HPDE6-E6E7 (cell line): ENCODE results near the gene GLCE.
A peak's percentile ranks its signal among the peaks of the same experiment; 100 is the strongest.

Experiments used
- DNase-seq: peaks from one replicate; pipeline ENCODE4 v3.0.0; 2011; ENCODE audit warnings: missing footprints; ENCODE audit errors: extremely low spot score

The GLCE gene

DNA sequence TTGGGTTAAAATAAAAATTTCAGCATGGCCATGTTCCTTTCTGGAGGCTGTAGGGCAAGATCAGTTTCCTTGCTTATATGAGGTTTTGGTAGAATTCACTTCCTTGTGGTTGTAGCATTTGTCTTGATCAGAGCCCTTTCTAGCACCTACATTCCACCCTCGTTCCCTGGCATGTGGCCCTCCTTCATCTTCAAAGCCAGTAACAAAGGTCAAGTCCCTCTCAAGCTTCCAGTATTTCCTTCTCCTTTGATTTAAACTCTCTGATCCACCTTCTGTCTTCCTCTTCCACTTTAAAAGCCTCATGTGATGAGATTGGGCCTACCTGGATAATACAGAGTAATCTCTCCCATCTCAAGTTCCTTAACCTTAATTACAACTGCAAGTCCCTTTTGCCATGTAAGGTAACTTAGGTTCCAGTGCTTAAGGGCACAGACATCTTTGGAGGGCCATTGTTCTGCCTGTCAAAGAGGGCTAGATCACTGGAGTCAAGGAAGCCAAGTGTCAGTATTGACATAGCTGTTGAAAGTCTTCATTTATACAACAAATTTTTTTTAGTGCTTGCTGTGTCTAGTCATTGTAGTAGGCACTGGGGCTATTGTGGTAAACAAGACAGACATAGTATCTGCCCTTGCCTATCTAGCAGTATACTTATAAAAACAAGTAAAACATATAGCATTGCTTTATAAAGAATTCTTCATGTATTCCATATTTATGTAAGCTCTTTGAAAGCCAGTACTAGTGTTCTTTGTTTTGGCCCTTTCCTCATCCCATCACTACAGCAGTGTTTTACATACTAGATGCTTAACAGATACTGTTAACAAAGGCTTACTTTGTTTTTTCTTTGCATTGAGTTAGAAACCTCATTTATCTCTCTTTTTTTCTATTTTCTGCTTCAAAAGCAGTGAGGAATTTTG lies 40.7 kb downstream of the GLCE start:
- no peak for DNase-seq

DNA sequence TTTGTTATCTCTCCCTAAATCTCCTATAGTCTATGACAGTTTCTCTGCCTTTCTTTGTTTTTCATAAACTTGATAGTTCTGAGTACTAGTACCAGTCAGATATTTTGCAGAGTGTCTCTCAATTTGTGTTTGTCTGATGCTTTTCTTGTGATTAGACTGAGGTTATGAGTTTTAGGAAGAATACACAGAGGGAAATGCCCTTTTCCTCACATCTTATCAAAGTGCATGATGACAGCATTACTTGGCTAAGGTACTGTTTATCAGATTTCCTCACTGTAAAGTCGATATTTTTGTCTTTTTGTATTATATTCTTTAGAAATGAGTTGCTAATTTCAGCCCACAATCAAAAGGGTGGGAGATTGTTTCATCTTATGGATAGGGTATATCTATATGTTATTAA lies 45.6 kb downstream of the GLCE start:
- DNase-seq, result no peak

DNA sequence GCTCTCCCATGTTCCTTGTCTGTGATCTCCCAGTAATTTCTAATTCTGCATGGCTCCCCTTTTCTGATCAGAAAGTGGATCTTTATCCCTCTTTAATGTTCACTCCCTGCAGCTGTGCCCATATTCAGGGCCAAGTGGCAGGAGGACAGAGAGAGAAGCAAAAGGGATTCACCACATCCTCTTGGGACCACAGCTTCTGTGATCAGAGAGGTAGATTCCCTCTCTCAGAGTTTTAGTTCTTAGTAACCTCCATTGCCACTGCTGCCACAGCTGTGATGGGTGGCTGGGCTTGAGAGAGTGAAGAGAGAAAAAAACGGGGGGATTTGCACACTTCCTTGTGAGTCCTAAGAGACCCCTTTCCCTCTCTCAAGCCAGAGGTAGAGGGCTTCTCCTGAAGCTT lies 49.2 kb downstream of the GLCE start:
- no peak for DNase-seq

DNA sequence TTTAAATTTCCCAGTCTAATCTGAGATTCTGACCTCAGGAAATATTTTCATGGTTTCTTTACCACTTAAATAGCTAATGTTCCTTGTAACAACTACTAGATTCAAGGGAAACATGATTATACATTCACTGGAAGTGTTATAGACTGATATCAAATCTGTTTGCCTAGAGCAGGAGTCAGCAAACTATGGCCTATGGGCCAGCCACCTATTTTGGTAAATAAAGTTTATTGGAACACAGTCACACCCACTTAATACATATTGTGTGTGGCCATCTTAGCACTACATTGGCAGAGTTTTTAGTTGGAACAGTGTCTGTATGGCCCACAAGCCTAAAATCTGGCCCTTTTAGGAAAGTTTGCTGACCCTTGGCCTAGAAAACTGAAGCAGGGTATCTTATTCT lies 50.1 kb downstream of the GLCE start:
- DNase-seq, result no peak

DNA sequence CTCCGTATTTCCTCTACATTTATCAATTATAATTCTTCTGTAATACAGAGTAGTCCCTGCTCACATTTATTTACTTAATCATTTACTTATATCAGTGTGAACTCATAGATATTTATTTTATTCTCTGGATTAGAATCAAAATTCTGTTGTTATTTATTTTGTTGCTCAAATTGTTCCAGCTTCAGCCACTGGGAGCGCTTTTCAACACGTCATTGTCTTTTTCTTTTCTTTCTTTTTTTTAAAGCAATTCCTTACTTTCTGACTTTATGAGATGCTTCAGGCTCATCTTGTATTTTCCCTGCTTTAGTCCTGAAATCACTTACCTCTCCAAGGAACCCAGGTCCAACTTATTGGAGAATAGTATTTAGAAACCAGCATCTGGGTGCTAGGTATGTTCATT lies 53.4 kb downstream of the GLCE start:
- no peak for DNase-seq

- DNase-seq, result no peak
Measured at GRCh38 chr15:69215314-69216035, 55.0 kb downstream of the GLCE start.

- no peak for DNase-seq
Measured at GRCh38 chr15:69217381-69217780, 56.9 kb downstream of the GLCE start.

DNA sequence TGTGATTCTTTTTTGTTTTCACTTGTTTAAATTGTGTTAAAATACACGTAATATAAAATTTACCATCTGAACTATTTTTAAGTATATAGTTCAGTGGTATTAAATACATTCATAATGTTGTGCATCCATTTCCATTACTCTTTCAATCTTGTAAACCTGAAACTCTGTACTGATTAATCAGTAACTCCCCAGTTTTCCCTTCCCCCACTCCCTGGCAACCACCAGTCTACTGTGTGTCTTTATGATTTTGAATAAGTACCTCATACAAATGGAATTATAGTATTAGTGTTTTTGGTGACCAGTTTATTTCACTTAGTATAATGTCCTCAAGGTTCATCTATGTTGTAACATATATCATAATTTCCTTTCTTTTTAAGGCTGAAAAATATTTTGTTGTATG lies 59.3 kb downstream of the GLCE start:
- no peak for DNase-seq

DNA sequence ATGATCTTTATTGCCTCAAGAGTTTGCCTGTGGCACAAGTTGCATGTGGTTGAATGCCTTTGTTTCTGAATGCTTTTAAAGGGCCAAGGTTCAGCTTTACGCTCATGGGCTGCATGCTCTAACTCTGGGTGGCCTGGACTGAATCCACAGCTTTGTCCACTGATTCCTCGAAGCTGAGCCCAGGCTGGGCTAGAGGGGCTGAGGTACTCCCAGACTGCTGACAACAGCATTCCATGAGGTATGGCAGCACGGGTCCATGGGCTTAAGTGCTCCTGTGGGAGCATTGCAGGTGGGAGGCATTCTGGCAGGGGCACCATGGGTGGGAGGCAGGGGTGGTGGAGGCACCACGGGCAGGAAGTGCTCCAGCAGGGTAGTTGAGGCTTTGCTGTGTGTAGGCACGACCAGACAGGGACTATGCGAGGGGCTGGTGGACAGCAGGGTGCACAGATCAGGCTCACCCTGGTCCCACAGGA lies 61.6 kb downstream of the GLCE start:
- no peak for DNase-seq

DNA sequence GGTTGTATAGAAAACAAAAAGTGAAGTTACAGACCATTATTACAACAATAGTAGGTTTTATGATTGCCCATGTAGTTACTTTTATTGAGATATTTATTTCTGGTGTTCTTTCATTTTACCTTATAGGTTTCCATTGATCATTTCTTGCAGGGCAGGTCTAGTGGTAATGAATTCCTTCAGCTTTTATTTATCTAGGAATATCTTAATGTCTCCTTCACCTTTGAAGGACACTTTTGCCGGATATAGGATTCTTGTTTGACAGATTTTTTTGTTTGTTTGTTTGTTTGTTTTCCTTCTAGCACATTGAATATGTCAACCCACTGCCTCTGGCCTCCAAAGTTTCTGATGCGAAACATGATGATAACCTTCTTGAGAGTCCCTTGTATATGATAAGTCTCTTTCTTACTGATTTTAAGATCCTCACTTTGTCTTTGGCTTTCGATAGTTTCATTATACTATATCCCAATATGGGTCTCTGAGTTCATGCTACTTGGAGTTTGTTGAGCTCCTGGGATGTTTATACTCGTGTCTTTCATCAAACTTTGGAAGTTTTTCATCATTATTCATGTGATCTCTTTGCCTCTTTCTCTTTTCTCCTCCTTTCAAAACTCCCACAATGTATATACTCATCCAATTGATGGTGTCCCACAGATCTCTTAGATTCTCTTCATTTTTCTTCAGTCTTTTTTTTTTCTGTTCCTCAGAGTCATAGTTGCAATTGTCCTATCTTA lies 62.8 kb downstream of the GLCE start:
- no peak for DNase-seq

DNA sequence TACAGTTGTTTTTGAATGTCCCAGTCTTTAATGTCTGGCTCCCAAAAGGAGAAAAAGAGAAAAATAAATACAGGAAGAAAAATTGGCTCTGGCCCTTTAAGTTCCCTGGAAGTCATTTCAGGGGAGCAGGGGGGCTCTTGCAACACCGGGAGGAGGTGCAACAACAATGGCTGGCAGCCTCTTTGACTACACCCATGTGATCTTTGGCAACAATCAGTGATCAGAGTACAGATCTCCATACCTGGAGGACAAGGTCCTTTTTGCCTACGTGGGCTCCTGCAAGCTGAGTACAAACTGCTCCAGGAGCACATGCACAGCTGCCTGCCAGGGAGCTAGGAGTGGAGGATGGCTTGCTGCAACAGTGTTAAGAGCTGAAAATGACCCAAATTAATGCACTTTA lies 63.9 kb downstream of the GLCE start:
- DNase-seq, result no peak

GRCh38 chr15:69225355-69226022 lies 65.1 kb downstream of the GLCE start:
- DNase-seq, result no peak

DNA sequence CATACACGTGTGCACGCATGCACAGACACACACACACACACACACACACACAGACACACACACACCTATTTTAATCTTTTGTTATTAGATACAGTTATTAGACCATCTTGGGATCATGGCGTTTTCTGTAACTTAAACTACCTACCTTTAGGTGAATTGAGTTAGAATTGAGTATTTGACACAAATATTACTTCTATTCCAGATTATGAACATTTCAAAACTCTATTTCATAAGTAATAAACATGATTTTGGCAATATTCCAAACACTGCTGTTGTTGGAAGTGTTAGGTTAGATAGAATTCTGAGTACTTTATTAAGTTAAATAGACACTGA lies 65.6 kb downstream of the GLCE start:
- no peak for DNase-seq

- DNase-seq, result no peak
Measured at GRCh38 chr15:69232144-69232543, 71.7 kb downstream of the GLCE start.

DNA sequence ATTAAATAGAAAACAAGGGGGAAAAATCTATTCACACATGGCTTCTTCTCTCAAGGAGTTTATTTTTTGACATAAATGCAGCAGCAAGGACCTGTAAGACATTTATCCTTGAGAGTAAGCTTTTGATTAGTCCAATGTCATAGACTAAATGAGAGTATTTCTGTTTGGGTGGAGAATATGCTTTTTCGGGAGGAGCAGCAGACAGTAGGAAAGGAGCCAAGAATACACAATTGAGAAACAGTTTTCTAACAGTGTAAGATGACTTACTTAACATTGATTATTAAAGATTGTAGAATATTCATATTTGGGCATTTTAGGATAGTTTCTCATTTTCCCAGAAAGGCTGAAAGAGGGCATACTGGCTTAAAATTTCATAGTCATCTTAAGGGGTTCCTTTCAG lies 72.3 kb downstream of the GLCE start:
- DNase-seq, result no peak

DNA sequence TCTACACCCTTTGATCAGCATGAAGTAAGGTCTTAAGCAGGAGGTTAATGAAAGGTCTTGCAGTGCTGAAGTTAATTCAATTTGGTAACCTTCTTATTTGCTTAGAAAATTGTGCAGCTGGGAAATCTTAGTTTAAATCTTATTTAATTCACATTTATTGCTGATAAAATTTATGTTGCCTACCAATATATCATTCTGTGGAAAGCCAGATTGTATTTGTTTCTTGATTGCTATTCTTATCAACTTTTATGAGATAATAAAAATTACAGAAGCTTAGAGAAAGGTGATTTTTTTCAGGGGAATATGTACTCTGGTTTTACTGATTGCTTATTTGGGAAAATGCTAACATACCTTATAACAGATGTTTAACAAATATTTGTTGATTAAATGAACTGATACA lies 74.2 kb downstream of the GLCE start:
- no peak for DNase-seq

GRCh38 chr15:69236505-69236904 lies 76.1 kb downstream of the GLCE start:
- DNase-seq, result peak; percentile 31

GRCh38 chr15:69237718-69238117 lies 77.3 kb downstream of the GLCE start:
- no peak for DNase-seq

- no peak for DNase-seq
Measured at GRCh38 chr15:69244798-69245197, 84.4 kb downstream of the GLCE start.

GRCh38 chr15:69253156-69253555 lies 92.7 kb downstream of the GLCE start:
- peak; percentile 27 for DNase-seq

DNA sequence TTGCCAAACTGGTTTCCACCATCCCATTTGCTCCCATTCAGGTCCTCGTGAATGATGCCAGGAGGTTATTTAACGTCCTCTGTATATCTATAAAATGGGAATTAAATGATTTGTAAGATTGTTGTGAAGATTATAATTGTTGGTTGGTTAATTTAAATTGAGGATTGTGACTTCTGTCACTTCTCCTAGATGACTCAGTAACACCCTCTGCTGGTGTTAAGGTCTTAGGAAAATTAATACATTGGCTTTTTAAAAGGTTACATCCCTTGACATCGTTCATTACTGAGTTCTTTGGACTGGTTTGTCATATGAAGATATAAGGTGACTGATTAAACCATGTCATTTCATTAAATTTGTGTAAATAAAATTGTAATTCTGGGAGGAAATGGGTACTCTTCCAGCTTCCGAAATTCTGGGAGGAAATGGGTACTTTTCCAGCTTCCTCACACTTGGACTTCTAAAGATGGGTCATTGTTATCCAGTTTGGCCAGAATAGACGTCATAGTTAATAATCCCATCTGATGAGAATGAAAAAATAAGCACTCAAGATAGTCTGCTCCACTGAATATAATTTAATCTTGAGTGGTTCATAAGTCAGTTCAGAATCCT lies 105.0 kb downstream of the GLCE start:
- no peak for DNase-seq

DNA sequence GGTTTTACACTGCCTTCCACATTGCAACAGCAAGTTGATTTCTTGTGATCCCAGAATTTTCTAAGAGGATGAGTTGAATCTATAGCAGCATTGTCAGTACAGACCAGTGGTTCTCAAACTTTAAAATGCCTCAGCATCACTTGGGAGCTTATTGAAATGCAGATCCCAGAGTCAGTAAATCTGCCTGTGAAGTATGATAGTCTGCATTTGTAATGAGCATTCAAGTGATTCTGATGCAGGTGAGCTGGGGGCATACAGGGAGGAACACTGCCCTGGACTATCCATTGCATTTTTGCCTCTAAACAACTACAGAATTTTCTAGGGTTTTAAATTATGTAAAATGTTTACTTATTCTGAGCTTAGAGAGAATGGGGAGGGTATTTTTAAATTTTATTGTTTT lies 110.8 kb downstream of the GLCE start:
- DNase-seq, result no peak
